ENCODE results near the gene CEACAM3. TPM values are rescaled to one million over a fixed set of nuclear protein-coding genes. Genes with fewer than 3 reads are reported as not detected.

CEACAM3 gene
- total RNA-seq, 1 experiment from 2014 or later = not detected

GRCh38 chr19:41783612-41784011 is 12.8 kb upstream of the CEACAM3 start:
- ChIA-PET CTCF (interaction anchor here (6.3 kb wide), 1 partner anchor 31 kb away, joined by 59 read pairs; no protein-coding TSS in a partner anchor), POLR2A (no interaction called here)
- no peaks in the 10 kb centered on the region for H3K27me3 Mint-ChIP-seq (ENCODE audit: insufficient read depth, unreplicated experiment)
- no TSS peak for BruUV-seq (replicated peaks)
- TF ChIP-seq CTCF (IDR thresholded peaks at IDR 0.05; ENCODE audit: insufficient read depth in 1 of 2, low read depth in 1 of 2, low read length in 1 of 2, severe bottlenecking in 1 of 2, unreplicated experiment in 1 of 2) = no peak
- H3K4me3 ChIP-seq (ENCODE audit: low read depth, low read length) = no peak overlapping the region
- no peaks in the 10 kb centered on the region for H3K36me3 ChIP-seq (ENCODE audit: control insufficient read depth, insufficient read depth, low read length)
- H3K9me3 ChIP-seq = no peaks in the 10 kb centered on the region; the same call in 1 of the 2 replicates
- H3K9me3 Mint-ChIP-seq (ENCODE audit: unreplicated experiment) = no peaks in the 10 kb centered on the region
- no peaks in the 10 kb centered on the region for H3K27me3 ChIP-seq (replicated peaks; ENCODE audit: control insufficient read depth, insufficient read depth, low read length)
- H3K4me1 ChIP-seq = peaks cover 29% of the 10 kb centered on the region
- no peak overlapping the region for H3K27ac Mint-ChIP-seq (ENCODE audit: unreplicated experiment)
- no peak for DNase-seq
- H3K4me3 Mint-ChIP-seq (ENCODE audit: unreplicated experiment) = no peak overlapping the region
- intact Hi-C loops (cut with micrococcal nuclease; ENCODE audit: unreplicated experiment) = no loop called here
- peaks cover 34% of the 10 kb centered on the region for H3K4me1 Mint-ChIP-seq (ENCODE audit: low read depth, unreplicated experiment)
- H3K36me3 Mint-ChIP-seq (ENCODE audit: insufficient read depth, unreplicated experiment) = no peaks in the 10 kb centered on the region

- ChIA-PET POLR2A (no interaction called here), CTCF (interaction anchor here (1.3 to 6.3 kb wide), 4 partner anchors 9 to 78 kb away, joined by 7 to 59 read pairs (median 10); partner anchors contain the start of gene CEACAM3)
- Mint-ChIP-seq H3K27ac (ENCODE audit: unreplicated experiment) (peak overlapping the region; percentile 14), H3K36me3 (ENCODE audit: insufficient read depth, unreplicated experiment) (no peaks in the 10 kb centered on the region), H3K27me3 (ENCODE audit: insufficient read depth, unreplicated experiment) (no peaks in the 10 kb centered on the region), H3K9me3 (ENCODE audit: unreplicated experiment) (no peaks in the 10 kb centered on the region), H3K4me1 (ENCODE audit: low read depth, unreplicated experiment) (peaks cover 31% of the 10 kb centered on the region), H3K4me3 (ENCODE audit: unreplicated experiment) (no peak overlapping the region)
- Histone ChIP-seq H3K4me3 (ENCODE audit: low read depth, low read length) (no peak overlapping the region), H3K36me3 (ENCODE audit: control insufficient read depth, insufficient read depth, low read length) (no peaks in the 10 kb centered on the region), H3K9me3 (no peaks in the 10 kb centered on the region), H3K27me3 (replicated peaks; ENCODE audit: control insufficient read depth, insufficient read depth, low read length) (no peaks in the 10 kb centered on the region), H3K4me1 (peaks cover 22% of the 10 kb centered on the region)
- no peak for DNase-seq
- BruUV-seq (replicated peaks) = no TSS peak
- no peak for TF ChIP-seq CTCF (IDR thresholded peaks at IDR 0.05; ENCODE audit: insufficient read depth in 1 of 2, low read depth in 1 of 2, low read length in 1 of 2, severe bottlenecking in 1 of 2, unreplicated experiment in 1 of 2)
- intact Hi-C loops (cut with micrococcal nuclease; ENCODE audit: unreplicated experiment) = no loop called here
Measured at GRCh38 chr19:41784312-41784711, 12.1 kb upstream of the CEACAM3 start.

- no TSS peak for BruUV-seq (replicated peaks)
- POLR2A ChIA-PET = no interaction called here
- Mint-ChIP-seq H3K36me3 (ENCODE audit: insufficient read depth, unreplicated experiment) (no peaks in the 10 kb centered on the region), H3K27ac (ENCODE audit: unreplicated experiment) (peak overlapping the region; percentile 14), H3K9me3 (ENCODE audit: unreplicated experiment) (no peaks in the 10 kb centered on the region), H3K27me3 (ENCODE audit: insufficient read depth, unreplicated experiment) (no peaks in the 10 kb centered on the region), H3K4me1 (ENCODE audit: low read depth, unreplicated experiment) (peaks cover 27% of the 10 kb centered on the region), H3K4me3 (ENCODE audit: unreplicated experiment) (no peak overlapping the region)
- Histone ChIP-seq H3K4me3 (ENCODE audit: low read depth, low read length) (no peak overlapping the region), H3K4me1 (peaks cover 18% of the 10 kb centered on the region), H3K36me3 (ENCODE audit: control insufficient read depth, insufficient read depth, low read length) (no peaks in the 10 kb centered on the region), H3K27me3 (replicated peaks; ENCODE audit: control insufficient read depth, insufficient read depth, low read length) (no peaks in the 10 kb centered on the region), H3K9me3 (no peaks in the 10 kb centered on the region)
- intact Hi-C loops (cut with micrococcal nuclease; ENCODE audit: unreplicated experiment) = loop anchor here (1.0 kb wide), 2 partner anchors 31 to 78 kb away; no protein-coding TSS in a partner anchor
- DNase-seq = no peak
- no peak for TF ChIP-seq CTCF (IDR thresholded peaks at IDR 0.05; ENCODE audit: insufficient read depth in 1 of 2, low read depth in 1 of 2, low read length in 1 of 2, severe bottlenecking in 1 of 2, unreplicated experiment in 1 of 2)
- CTCF ChIA-PET = interaction anchor here (1.3 to 6.3 kb wide), 5 partner anchors 10 to 78 kb away, joined by 4 to 59 read pairs (median 8); partner anchors contain the start of gene CEACAM3
Measured at GRCh38 chr19:41784743-41785142, 11.6 kb upstream of the CEACAM3 start.

Data from Caco-2 (cell line).